ENCODE results near the gene PLEKHM1. TPM values are rescaled to one million over a fixed set of nuclear protein-coding genes. Genes with fewer than 3 reads are reported as not detected.

PLEKHM1 gene
- total and polyA plus RNA-seq, 12 donors = 10.1 to 152 (median 51.6) TPM

DNA sequence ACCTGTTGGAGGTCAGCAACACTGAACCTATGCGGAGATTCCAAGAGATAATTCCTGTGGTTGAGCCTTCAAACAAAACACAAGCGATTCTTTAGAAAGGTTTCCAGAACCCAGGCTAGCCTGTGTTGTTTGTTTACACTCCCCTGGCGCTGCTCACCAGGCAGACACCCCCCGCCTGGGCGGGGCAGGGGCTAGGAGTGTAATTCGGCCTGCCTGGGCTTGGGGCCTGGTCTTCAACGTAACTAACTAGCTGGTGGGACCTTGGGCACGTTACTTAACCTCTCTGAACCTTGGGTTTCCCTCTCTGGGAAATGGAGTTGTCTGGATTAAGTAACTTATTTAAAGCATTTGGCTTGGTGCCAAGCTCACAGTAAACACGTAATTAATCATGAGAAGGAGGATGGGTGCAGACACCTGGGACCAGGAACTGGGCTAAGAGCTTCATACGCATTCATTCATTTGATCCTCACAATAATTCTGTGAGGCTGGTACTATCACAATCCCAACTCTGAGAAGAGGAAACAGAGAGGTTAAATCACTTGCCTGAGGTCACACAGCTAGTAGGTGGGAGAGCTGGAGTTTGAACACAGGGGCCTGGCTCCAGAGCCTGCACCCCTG is 50.3 kb downstream of the PLEKHM1 start:
- H3K27me3 ChIP-seq = no peaks in the 10 kb centered on the region

DNA sequence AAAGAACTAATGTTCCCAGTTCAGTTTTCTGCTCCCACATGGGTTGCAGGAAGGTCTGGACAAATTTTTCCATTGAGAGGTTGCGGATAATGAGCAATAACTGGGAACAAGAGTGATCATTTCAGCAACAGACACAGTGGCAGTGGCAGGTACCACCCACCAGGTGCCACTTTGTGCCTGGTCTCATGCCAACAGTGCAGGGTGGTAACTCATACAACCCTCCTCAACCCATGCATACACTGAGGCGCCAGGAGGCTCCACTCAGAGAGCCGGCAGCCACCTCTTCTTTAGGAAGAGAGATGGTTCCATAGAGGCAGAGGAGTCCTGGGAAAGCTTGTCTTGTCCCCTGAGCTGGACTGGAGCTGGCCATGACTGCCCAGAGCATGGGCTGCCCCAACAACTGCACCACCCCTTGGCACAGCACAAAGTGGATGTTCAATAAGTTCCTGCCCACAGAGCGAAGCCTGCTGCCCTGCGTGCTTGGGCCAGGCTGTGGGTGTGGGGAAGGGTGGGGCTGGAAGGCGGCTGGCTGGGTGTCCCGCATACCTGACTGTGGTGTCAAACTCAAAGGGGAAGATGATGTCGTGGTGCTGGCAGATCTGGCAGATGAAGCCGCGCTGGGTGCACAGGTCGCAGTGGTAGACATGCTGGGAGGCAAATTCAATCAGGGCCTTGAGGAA is 51.5 kb downstream of the PLEKHM1 start:
- H3K9me3 ChIP-seq (replicated peaks in 1 of 3) = no peaks in the 10 kb centered on the region
- WGBS, 4 donors = 91 to 96% (median 94%) methylated on average over 6 to 11 of the region's 11 CpGs
- no peak overlapping the region for H3K27ac ChIP-seq
- intact Hi-C loops (cut with DNase I) = no loop called here
- H3K36me3 ChIP-seq (replicated peaks in 1 of 2) = peaks cover 0 to 43% of the 10 kb centered on the region in 2 donors
- no peak overlapping the region for H3K4me3 ChIP-seq
- TF ChIP-seq, protein P1, sequence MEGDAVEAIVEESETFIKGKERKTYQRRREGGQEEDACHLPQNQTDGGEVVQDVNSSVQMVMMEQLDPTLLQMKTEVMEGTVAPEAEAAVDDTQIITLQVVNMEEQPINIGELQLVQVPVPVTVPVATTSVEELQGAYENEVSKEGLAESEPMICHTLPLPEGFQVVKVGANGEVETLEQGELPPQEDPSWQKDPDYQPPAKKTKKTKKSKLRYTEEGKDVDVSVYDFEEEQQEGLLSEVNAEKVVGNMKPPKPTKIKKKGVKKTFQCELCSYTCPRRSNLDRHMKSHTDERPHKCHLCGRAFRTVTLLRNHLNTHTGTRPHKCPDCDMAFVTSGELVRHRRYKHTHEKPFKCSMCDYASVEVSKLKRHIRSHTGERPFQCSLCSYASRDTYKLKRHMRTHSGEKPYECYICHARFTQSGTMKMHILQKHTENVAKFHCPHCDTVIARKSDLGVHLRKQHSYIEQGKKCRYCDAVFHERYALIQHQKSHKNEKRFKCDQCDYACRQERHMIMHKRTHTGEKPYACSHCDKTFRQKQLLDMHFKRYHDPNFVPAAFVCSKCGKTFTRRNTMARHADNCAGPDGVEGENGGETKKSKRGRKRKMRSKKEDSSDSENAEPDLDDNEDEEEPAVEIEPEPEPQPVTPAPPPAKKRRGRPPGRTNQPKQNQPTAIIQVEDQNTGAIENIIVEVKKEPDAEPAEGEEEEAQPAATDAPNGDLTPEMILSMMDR (IDR thresholded peaks at IDR 0.05) = no peak
- no peak for TF ChIP-seq POLR2A (IDR thresholded peaks at IDR 0.05)
- no peaks in the 10 kb centered on the region for H3K27me3 ChIP-seq
- H3K4me1 ChIP-seq (replicated peaks in 1 of 2) = no peaks in the 10 kb centered on the region
- no peak for DNase-seq

More for the DNA sequence above, 50.3 kb downstream of the PLEKHM1 start:
- 69 to 75% (median 73%) methylated on average over 9 to 10 of the region's 10 CpGs for WGBS, 4 donors
- intact Hi-C loops (cut with DNase I) = no loop called here
- DNase-seq = no peak
- TF ChIP-seq, protein P1 (IDR thresholded peaks at IDR 0.05) = no peak
- no peak for TF ChIP-seq POLR2A (IDR thresholded peaks at IDR 0.05)
- H3K27ac ChIP-seq = no peak overlapping the region
- H3K4me3 ChIP-seq = no peak overlapping the region
- H3K4me1 ChIP-seq (replicated peaks in 1 of 2) = no peaks in the 10 kb centered on the region
- H3K9me3 ChIP-seq (replicated peaks in 1 of 3) = no peaks in the 10 kb centered on the region
- H3K36me3 ChIP-seq (replicated peaks in 1 of 2) = peaks cover 0 to 49% of the 10 kb centered on the region in 2 donors

DNA sequence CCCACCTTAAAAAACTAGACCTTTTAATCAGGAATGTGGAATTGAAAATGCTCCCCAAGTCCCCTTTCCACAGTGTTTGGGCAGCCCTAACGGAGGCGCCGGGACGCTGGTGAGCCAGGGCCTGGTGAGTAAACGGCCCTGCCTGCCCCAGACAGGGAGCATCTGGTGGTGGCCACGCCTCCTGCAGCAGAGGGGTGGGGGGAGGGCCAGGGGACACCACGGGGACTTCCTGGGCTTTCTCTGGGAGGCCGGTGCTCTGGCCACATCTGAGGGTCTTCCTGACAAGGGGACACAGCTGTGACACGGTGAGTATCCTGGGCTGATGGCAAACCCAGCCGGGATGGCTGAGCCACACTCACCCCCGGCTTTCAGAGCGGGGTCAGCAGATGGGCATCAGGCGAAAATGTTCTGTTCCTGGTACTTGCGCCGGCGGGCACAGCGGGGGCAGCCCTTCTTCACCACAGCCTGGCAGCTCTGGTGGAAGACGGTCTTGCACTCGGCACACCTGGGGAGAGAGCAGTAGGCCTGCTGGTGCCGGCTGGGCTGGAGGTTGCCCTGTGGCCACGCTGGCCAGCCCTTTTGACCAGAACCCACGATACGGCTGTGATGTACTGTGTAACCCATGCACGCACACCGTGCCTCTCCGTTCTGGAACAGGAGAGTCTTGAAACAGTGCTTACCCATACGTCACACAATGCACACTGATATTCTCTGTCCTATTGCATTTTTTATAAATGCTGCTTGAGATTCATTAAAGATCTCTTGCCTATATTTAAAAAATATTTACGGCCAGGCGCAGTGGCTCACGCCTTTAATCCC is 52.8 kb downstream of the PLEKHM1 start:
- Histone ChIP-seq H3K36me3 (replicated peaks in 1 of 2) (peaks cover 0 to 43% of the 10 kb centered on the region in 2 donors), H3K4me3 (no peak overlapping the region), H3K27me3 (no peaks in the 10 kb centered on the region), H3K27ac (no peak overlapping the region), H3K9me3 (replicated peaks in 1 of 3) (no peaks in the 10 kb centered on the region), H3K4me1 (replicated peaks in 1 of 2) (peaks cover 0 to 3% of the 10 kb centered on the region in 2 donors)
- DNase-seq = no peak
- intact Hi-C loops (cut with DNase I) = no loop called here
- TF ChIP-seq, protein P1 (IDR thresholded peaks at IDR 0.05) = no peak
- no peak for TF ChIP-seq POLR2A (IDR thresholded peaks at IDR 0.05)
- 83 to 92% (median 90%) methylated on average over 13 to 30 of the region's 30 CpGs for WGBS, 4 donors
